ENCODE measurements around the gene APLNR.

- no peak for TF ChIP-seq POLR2A (IDR thresholded peaks at IDR 0.05; ENCODE audit: low read depth, low read length)
- TF ChIP-seq POU2F2 (IDR thresholded peaks at IDR 0.05; ENCODE audit: low read depth, low read length) = no peak
- TF ChIP-seq POLR2AphosphoS5 (IDR thresholded peaks at IDR 0.05; ENCODE audit: low read depth, low read length) = no peak
- no peak for TF ChIP-seq TAF1 (IDR thresholded peaks at IDR 0.05; ENCODE audit: low read depth, low read length)
- no peak for TF ChIP-seq SPI1 (IDR thresholded peaks at IDR 0.05; ENCODE audit: low read depth, low read length)
- no peak for TF ChIP-seq PAX5 (IDR thresholded peaks at IDR 0.05; ENCODE audit: insufficient read depth, low read length, severe bottlenecking)
Observed at GRCh38 chr11:57262157-57262556, 25.1 kb upstream of the APLNR start.

All from GM12891 (cell line).